CD14-positive monocyte (primary cell): ENCODE measurements around the gene KRT222. TPM values are rescaled to one million over a fixed set of nuclear protein-coding genes. Genes with fewer than 3 reads are reported as not detected.

Experiments used
- DNase-seq, 3 donors: peaks; one replicate each; pipeline ENCODE4 v3.0.0-alpha.2; 2011 to 2022
- H2AFZ ChIP-seq: 2 replicates; pipeline ENCODE4 v1.6.0; 2012; ENCODE audit warnings: mild to moderate bottlenecking, low read depth, low read length, inconsistent platforms; ENCODE audit not compliant: insufficient read depth, poor library complexity, severe bottlenecking
- H3K27ac ChIP-seq, 2 donors: 1 replicate in 1 of 2; 2 replicates in 1 of 2; pipeline ENCODE4 v1.5.1; 2012 to 2013; ENCODE audit warnings: low read length in 2 of 2, control low read depth in 1 of 2, inconsistent platforms in 1 of 2, low read depth in 1 of 2, mild to moderate bottlenecking in 1 of 2
- H3K27me3 ChIP-seq, 2 donors: one replicate each; pipeline versions ENCODE4 v1.6.0 to v1.6.1; 2011 to 2013; ENCODE audit warnings: low read length in 2 of 2; ENCODE audit not compliant: control insufficient read depth in 2 of 2, insufficient read depth in 2 of 2
- H3K36me3 ChIP-seq, 2 donors: replicated peaks in 1 of 2; 1 replicate in 1 of 2; 2 replicates in 1 of 2; pipeline versions ENCODE4 v1.5.1 to v1.6.1; 2012 to 2013; ENCODE audit warnings: low read length in 2 of 2, control low read depth in 1 of 2, inconsistent platforms in 1 of 2, mild to moderate bottlenecking in 1 of 2; ENCODE audit not compliant: insufficient read depth in 2 of 2, control insufficient read depth in 1 of 2
- H3K4me1 ChIP-seq, 2 donors: 1 replicate in 1 of 2; 2 replicates in 1 of 2; pipeline versions ENCODE4 v1.5.1 to v1.6.1; 2012 to 2013; ENCODE audit warnings: low read length in 2 of 2, control low read depth in 1 of 2, inconsistent platforms in 1 of 2, mild to moderate bottlenecking in 1 of 2, moderate library complexity in 1 of 2; ENCODE audit not compliant: insufficient read depth in 2 of 2, control insufficient read depth in 1 of 2
- H3K4me2 ChIP-seq: replicated peaks from 2 replicates; pipeline ENCODE3; 2012; ENCODE audit warnings: low read length, moderate library complexity, mild to moderate bottlenecking; ENCODE audit not compliant: poor library complexity, severe bottlenecking; ENCODE audit errors: extremely low read depth
- H3K4me3 ChIP-seq, 3 experiments: fragments of 200-600 bp in 1 of 3; sonication (generic) in 1 of 3; replicated peaks in 1 of 3; 1 replicate in 2 of 3; 2 replicates in 1 of 3; pipeline ENCODE4 v1.5.1; 2011 to 2013; ENCODE audit warnings: low read length in 3 of 3, mild to moderate bottlenecking in 3 of 3, control low read depth in 2 of 3, low read depth in 2 of 3, inconsistent platforms in 1 of 3, moderate library complexity in 1 of 3
- H3K79me2 ChIP-seq: 2 replicates; pipeline ENCODE4 v1.6.0; 2012; ENCODE audit warnings: mild to moderate bottlenecking, control low read depth, inconsistent platforms, low read length, moderate library complexity; ENCODE audit not compliant: insufficient read depth
- H3K9ac ChIP-seq: 2 replicates; pipeline ENCODE4 v1.6.0; 2017; ENCODE audit warnings: low read length, mild to moderate bottlenecking; ENCODE audit not compliant: insufficient read depth, poor library complexity, severe bottlenecking
- H3K9me3 ChIP-seq, 2 donors: replicated peaks in 1 of 2; 1 replicate in 1 of 2; 2 replicates in 1 of 2; pipeline versions ENCODE4 v1.5.1 to v1.6.1; 2012 to 2013; ENCODE audit warnings: low read length in 2 of 2, control low read depth in 1 of 2; ENCODE audit not compliant: control insufficient read depth in 1 of 2, insufficient read depth in 1 of 2
- H4K20me1 ChIP-seq: 2 replicates; pipeline ENCODE4 v1.6.0; 2012; ENCODE audit warnings: mild to moderate bottlenecking, low read length, control low read depth, moderate library complexity; ENCODE audit not compliant: insufficient read depth
- H3K27ac Mint-ChIP-seq, 7 donors: one replicate each; pipeline ENCODE4 v1.8.0; 2020; ENCODE audit warnings: mild to moderate bottlenecking in 7 of 7, mixed read lengths in 7 of 7, moderate library complexity in 6 of 7, inconsistent platforms in 2 of 7
- H3K27me3 Mint-ChIP-seq, 3 donors: one replicate each; pipeline ENCODE4 v1.8.0; 2021 to 2022; ENCODE audit warnings: low read depth in 3 of 3, mild to moderate bottlenecking in 3 of 3, mixed read lengths in 3 of 3, moderate library complexity in 3 of 3, inconsistent platforms in 1 of 3
- H3K36me3 Mint-ChIP-seq, 2 donors: one replicate each; pipeline ENCODE4 v1.8.0; 2020; ENCODE audit warnings: mixed read lengths in 2 of 2, inconsistent platforms in 1 of 2, mild to moderate bottlenecking in 1 of 2
- H3K4me1 Mint-ChIP-seq: one replicate; pipeline ENCODE4 v1.8.0; 2020; ENCODE audit warnings: mild to moderate bottlenecking, mixed read lengths
- H3K4me3 Mint-ChIP-seq, 2 donors: one replicate each; pipeline ENCODE4 v1.8.0; 2020; ENCODE audit warnings: mild to moderate bottlenecking in 2 of 2, mixed read lengths in 2 of 2, moderate library complexity in 1 of 2
- H3K9me3 Mint-ChIP-seq, 7 donors: one replicate each; pipeline ENCODE4 v1.8.0; 2020 to 2022; ENCODE audit warnings: mixed read lengths in 7 of 7, mild to moderate bottlenecking in 6 of 7, moderate library complexity in 6 of 7, inconsistent platforms in 2 of 7
- CTCF ChIP-seq: fragments of 200-600 bp; IDR thresholded peaks from one replicate; pipeline ENCODE4 v1.8.0; 2022; ENCODE audit warnings: antibody characterized with exemption, mild to moderate bottlenecking
- WGBS: methylation state at CpG from one replicate; pipeline ENCODE4 v1.1.5; 2013; ENCODE audit warnings: missing lambda C conversion rate; ENCODE audit not compliant: insufficient coverage; 5-methylcytosine and 5-hydroxymethylcytosine counted together
- intact Hi-C, 2 donors: fragments of 100-400 bp; cut with micrococcal nuclease; formaldehyde crosslinking; loops; one replicate each; pipeline versions ENCODE4 v1.15.0 to v1.15.1; 2023
- polyA plus RNA-seq, 3 donors: library from polyadenylated mRNA; depleted of rRNA in 1 of 3; unstranded in 2 of 3; stranded (reverse) in 1 of 3; fragments of 300-500 nt in 2 of 3; fragments of >200 nt in 1 of 3; fragmentation: Illumina TruSeq in 2 of 3; gene quantifications; 1 replicate in 2 of 3; 2 replicates in 1 of 3; pipeline ENCODE4 v1.2.3, GENCODE V29; 2012 to 2021

KRT222 gene
- polyA plus RNA-seq, 3 donors = not detected

GRCh38 chr17:40703652-40704051 lies 38.7 kb upstream of the KRT222 start, which contains the start of gene KRT24:
KRT24 (minus strand) TSS chr17:40703752; CDS start chr17:40703693, 59 bp downstream.
- Histone ChIP-seq H3K36me3 (no peaks in the 10 kb centered on the region), H3K4me2 (no peak within 1 kb of the TSS), H3K79me2 (no peaks in the 10 kb centered on the region), H2AFZ (no peak within 1 kb of the TSS), H3K4me1 (peaks cover 5 to 11% of the 10 kb centered on the region in 2 donors), H3K27me3 (peaks cover 2 to 15% of the 10 kb centered on the region in 2 donors), H3K4me3 (no peak within 1 kb of the TSS), H4K20me1 (no peaks in the 10 kb centered on the region), H3K27ac (no peak within 1 kb of the TSS), H3K9me3 (no peaks in the 10 kb centered on the region), H3K9ac (no peak within 1 kb of the TSS)
- Mint-ChIP-seq H3K27me3 (peaks cover 22 to 45% (median 36%) of the 10 kb centered on the region in 3 donors), H3K27ac (peak within 1 kb of the TSS in 1 of 7 donors; percentile 27), H3K9me3 (peaks cover 3 to 12% (median 8%) of the 10 kb centered on the region in 7 donors), H3K4me3 (peak within 1 kb of the TSS in 1 of 2 donors; percentile 32), H3K36me3 (no peaks in the 10 kb centered on the region), H3K4me1 (peaks cover 11% of the 10 kb centered on the region)
- intact Hi-C loops = no loop called here
- no peak for DNase-seq
- TF ChIP-seq CTCF = no peak
- 95% methylated on average over 5 of the region's 7 CpGs for WGBS

GRCh38 chr17:40702271-40702670 lies 37.3 kb upstream of the KRT222 start:
- intact Hi-C loops = no loop called here
- 100% methylated on average over 1 of the region's 3 CpGs for WGBS
- H3K4me3 ChIP-seq = no peak overlapping the region
- no peak overlapping the region for H3K9ac ChIP-seq
- peaks cover 21 to 55% (median 35%) of the 10 kb centered on the region in 3 donors for H3K27me3 Mint-ChIP-seq
- TF ChIP-seq CTCF = no peak
- no peak overlapping the region for H3K27ac ChIP-seq
- no peak overlapping the region for H3K4me2 ChIP-seq
- H3K9me3 ChIP-seq = no peaks in the 10 kb centered on the region
- H3K36me3 ChIP-seq = no peaks in the 10 kb centered on the region
- H3K27ac Mint-ChIP-seq = no peak overlapping the region
- H3K27me3 ChIP-seq = peaks cover 2 to 18% of the 10 kb centered on the region in 2 donors
- H3K36me3 Mint-ChIP-seq = no peaks in the 10 kb centered on the region
- no peak overlapping the region for H2AFZ ChIP-seq
- no peaks in the 10 kb centered on the region for H3K4me1 Mint-ChIP-seq
- no peaks in the 10 kb centered on the region for H4K20me1 ChIP-seq
- no peaks in the 10 kb centered on the region for H3K4me1 ChIP-seq
- no peak overlapping the region for H3K4me3 Mint-ChIP-seq
- DNase-seq = no peak
- peaks cover 0 to 5% (median 3%) of the 10 kb centered on the region in 7 donors for H3K9me3 Mint-ChIP-seq
- H3K79me2 ChIP-seq = no peaks in the 10 kb centered on the region
